CD4-positive, alpha-beta T cell treated with Interferon gamma for 1 hour (primary cell): Measurements from ENCODE around the gene PPP2R3A.
"Not testable (repeated sequence)": the region's sequence is repeated elsewhere in the genome, so short reads cannot be mapped to it uniquely, and the experiment has no call there.

Experiments used
- DNase-seq: peaks from one replicate; pipeline ENCODE4 v3.0.0-alpha.2; 2020

The PPP2R3A gene

GRCh38 chr3:136023264-136023978 lies 57.9 kb downstream of the PPP2R3A start:
- DNase-seq: no peak

- DNase-seq: no peak
Measured at GRCh38 chr3:136036306-136036705, 70.8 kb downstream of the PPP2R3A start.

GRCh38 chr3:136038668-136039067 lies 73.1 kb downstream of the PPP2R3A start:
- DNase-seq: no peak

GRCh38 chr3:136042608-136043221 lies 77.2 kb downstream of the PPP2R3A start:
- no peak for DNase-seq

GRCh38 chr3:136044980-136045745 lies 79.6 kb downstream of the PPP2R3A start:
- no peak for DNase-seq

GRCh38 chr3:136048068-136048467 lies 82.5 kb downstream of the PPP2R3A start:
- no peak for DNase-seq

- no peak for DNase-seq
Measured at GRCh38 chr3:136050250-136050649, 84.7 kb downstream of the PPP2R3A start.

- no peak for DNase-seq
Measured at GRCh38 chr3:136055491-136055890, 90.0 kb downstream of the PPP2R3A start.

GRCh38 chr3:136067211-136067610 lies 101.7 kb downstream of the PPP2R3A start:
- DNase-seq: no peak

- no peak for DNase-seq
Measured at GRCh38 chr3:136068708-136069107, 103.2 kb downstream of the PPP2R3A start.

- DNase-seq: no peak
Measured at GRCh38 chr3:136069933-136070332, 104.4 kb downstream of the PPP2R3A start.

- DNase-seq: no peak
Measured at GRCh38 chr3:136070334-136070733, 104.8 kb downstream of the PPP2R3A start.

- no peak for DNase-seq
Measured at GRCh38 chr3:136070953-136071949, 105.7 kb downstream of the PPP2R3A start.

GRCh38 chr3:136074546-136075170 lies 109.1 kb downstream of the PPP2R3A start:
- no peak for DNase-seq

GRCh38 chr3:136075218-136075808 lies 109.8 kb downstream of the PPP2R3A start:
- peak; percentile 63 for DNase-seq

GRCh38 chr3:136075811-136076210 lies 110.3 kb downstream of the PPP2R3A start:
- DNase-seq: no peak

GRCh38 chr3:136078421-136079364 lies 113.2 kb downstream of the PPP2R3A start:
- no peak for DNase-seq

- DNase-seq: not testable (repeated sequence)
Measured at GRCh38 chr3:136083641-136084382, 118.3 kb downstream of the PPP2R3A start.

GRCh38 chr3:136085067-136085466 lies 119.5 kb downstream of the PPP2R3A start:
- DNase-seq: not testable (repeated sequence)

- no peak for DNase-seq
Measured at GRCh38 chr3:136093771-136094170, 128.2 kb downstream of the PPP2R3A start.
